ENCODE results near the gene AP5Z1. TPM values are rescaled to one million over a fixed set of nuclear protein-coding genes. Genes with fewer than 3 reads are reported as not detected.

Gene AP5Z1
- 20.0 TPM for polyA plus RNA-seq (ENCODE audit: insufficient read length)

DNA sequence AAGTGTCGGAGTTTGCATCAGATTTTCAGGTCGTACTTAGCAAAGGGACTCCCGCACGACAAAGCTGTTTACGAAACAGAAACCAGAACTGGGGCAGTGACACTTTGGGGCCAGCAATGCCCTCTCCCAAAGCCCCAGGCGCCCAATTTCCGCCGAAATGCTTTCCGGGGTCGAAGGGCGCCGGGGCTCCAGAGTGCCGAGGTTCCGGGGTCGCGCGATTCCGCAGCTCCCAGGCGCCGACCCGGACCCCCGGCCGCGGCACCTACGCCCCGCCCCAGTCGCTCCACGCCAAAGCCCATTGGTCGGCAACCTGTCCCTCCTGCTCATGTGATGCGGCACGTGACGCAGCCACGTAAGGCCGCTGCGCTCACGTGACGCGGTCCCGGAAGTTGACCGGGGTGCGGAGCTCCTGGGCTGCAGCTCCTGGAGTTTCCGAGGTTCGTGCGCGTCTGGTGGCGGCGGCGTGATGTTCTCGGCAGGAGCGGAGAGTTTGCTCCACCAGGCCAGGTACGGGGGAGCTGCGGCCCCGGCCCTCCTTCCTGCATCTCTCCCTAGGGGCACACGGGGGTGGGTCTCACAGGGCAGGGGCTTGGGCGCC lies at the start of gene AP5Z1:
Gene AP5Z1, plus strand, starts transcription at position 374 of the 598 bp plus-strand sequence. Its CDS starts 93 bp downstream, at position 467.
- DNase-seq = peak; percentile 97

- DNase-seq = peak; percentile 40
Observed at GRCh38 chr7:4725850-4726450, 49.5 kb upstream of the AP5Z1 start.

DNA sequence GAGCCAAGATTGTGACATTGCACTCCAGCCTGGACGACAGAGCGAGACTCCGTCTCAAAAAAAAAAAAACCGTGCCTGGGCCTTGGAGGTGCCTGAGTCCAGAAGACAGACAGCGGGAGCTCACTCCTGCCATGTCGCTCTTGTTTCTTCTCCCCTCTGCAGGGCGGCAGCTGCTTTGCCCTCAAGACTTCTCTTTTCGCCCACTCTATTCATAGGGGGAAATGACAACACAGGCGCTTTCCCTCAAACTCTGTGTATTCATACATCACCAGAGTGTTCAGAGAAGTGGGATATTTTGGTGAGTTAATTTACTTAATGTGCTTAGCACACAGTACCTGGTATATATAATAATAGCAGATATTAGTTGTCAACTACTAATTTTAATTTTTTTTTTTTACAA lies 48.9 kb upstream of the AP5Z1 start:
- no peak for DNase-seq

GRCh38 chr7:4727914-4728705 lies 47.3 kb upstream of the AP5Z1 start:
- no peak for DNase-seq

DNA sequence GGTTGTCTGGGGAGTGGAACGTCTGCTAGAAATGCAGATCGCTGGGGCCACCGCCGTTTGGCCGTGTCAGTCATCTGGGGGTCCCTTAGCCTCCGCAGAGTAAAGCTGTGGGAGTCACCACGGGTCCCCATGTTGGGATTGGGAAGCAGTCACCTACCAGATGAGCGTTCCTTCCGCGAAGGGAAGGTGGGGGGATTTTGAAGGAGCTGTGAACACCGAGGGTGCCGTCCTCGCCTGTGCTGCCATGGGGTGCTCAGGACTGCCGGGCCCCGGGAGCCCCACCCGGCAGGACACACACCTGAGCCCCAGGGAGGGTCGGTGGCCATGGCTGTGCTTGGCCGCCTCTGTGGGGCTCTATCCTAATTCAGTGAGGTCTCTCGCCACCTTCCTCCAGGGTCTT lies 46.2 kb upstream of the AP5Z1 start:
- DNase-seq = no peak

- DNase-seq = no peak
Observed at GRCh38 chr7:4730276-4730675, 45.1 kb upstream of the AP5Z1 start.

GRCh38 chr7:4730971-4731370 lies 44.5 kb upstream of the AP5Z1 start:
- DNase-seq = no peak

DNA sequence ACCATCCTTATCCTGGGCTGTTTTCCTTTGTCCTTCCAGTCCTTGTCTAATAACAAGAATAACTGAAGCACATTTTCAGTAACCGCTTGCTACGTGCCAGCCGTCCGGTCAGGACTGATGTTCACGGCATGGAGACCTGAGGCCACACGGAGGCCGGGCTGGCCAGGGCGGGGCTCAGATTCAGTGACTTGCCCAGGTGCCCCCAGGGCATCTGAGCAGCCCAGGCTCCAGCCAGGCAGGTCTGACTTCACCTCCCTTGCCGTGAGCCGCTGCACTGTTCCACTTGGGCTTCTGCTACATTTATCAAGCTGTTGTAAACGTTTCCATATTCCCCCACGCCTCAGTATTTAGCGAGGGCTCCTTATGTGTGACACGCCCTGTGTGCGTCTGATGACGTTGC lies 43.6 kb upstream of the AP5Z1 start:
- DNase-seq = no peak

DNA sequence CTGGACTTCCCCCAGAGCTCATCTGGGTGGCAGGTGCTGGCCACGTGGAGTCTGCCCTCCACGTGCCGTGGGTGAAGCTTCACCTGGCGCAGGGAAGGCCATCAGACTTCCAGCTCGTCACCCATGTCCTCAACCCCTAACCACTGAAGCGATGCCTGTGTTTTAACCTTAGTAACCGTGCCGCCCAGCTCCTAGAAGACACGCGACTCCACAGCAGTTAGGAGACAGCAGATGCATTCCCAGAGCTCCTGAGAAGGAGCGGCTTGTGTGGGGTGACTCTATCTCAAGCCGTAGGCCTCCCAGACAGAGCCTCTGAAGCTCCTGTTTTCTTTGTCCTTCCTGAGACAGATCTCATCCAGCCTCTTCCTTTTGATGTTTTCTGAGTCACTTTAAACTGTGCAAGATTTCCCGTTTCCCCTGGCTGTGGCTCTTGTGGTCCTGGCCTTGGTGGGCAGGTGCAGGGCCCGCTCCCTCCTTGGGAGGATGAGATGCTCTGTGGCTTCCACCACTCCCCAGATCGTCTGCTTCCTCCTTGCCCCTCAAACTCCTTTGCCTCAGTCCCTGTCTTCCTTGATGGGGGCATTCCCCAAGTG lies 41.4 kb upstream of the AP5Z1 start:
- DNase-seq = no peak

- no peak for DNase-seq
Observed at GRCh38 chr7:4734587-4735345, 40.7 kb upstream of the AP5Z1 start.

- no peak for DNase-seq
Observed at GRCh38 chr7:4737300-4737699, 38.1 kb upstream of the AP5Z1 start.

DNA sequence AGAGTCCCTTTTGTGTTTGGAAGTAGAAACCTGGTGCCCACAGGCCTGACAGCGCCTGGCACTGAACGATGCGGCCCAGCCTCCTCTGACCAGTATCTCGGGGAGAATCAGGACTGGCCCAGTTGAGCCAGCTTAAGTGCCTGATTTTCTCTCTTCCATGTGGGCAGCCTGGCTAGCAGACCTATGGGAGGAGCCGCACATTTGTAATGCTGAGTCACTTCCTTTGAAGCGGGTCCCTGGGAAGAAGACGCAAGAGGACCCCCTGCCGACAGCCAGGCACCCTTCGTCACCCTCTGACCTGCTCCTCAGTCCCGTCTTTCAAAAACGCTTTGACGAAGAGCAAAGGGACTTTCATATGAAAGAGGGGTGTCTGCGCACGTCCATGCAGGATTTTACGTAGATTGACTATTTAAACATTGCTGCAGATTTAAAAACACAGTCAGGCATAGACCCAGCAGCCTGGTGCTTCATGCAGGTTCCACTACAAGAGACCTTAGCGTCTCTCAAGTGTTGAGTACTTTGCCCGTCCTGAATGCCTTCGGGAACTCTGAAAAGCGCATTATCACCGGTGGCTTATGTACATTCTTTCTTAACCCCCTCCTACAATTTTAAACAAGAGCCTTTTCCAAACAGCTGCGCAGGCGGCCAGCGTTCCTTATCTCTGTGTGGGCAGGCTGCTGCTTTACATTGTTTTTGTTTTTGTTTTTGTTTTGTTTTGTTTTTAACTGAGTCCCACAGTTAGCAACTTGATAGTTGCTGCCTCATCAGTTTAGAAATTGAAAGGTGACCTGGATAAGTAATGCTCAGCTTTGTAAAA lies 36.5 kb upstream of the AP5Z1 start:
- DNase-seq = no peak

DNA sequence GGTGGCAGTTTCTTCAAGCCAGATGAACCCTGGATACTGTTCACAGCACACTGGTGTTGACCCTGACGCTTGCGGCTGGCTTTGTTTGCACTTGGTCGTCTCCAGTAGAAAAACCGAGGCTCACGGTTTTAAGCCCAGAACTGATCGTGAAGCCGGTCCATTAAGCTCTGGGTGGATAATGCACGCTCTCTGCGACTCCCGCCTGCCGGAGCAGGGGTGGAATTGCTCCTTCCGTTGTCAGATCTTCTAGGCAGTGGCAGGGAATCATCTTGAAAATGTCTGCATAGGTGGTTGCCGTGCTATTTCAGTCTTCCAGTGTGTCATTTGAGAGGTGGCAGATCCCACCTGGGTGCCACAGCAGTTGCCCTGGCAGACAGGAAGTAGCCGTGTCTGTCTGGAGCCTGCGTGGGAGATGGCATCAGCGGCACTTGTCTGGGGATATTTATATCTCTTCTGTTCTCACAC lies 35.9 kb upstream of the AP5Z1 start:
- no peak for DNase-seq

DNA sequence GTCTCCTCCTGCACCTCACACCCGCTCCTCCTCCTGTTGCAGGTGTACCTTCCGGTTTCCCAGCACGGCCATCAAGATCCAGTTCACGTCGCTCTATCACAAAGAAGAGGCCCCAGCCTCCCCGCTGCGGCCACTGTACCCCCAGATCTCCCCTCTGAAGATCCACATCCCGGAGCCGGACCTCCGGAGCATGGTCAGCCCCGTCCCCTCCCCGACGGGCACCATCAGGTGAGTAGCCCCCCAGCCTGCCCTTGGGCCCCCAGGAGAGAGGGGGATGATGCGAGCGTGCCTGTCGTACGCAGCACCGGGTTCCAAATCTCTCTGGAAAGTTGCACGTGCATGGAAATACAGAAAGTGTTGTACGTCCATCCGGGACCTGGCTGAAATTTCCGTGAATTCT lies 34.6 kb upstream of the AP5Z1 start:
- DNase-seq = no peak

DNA sequence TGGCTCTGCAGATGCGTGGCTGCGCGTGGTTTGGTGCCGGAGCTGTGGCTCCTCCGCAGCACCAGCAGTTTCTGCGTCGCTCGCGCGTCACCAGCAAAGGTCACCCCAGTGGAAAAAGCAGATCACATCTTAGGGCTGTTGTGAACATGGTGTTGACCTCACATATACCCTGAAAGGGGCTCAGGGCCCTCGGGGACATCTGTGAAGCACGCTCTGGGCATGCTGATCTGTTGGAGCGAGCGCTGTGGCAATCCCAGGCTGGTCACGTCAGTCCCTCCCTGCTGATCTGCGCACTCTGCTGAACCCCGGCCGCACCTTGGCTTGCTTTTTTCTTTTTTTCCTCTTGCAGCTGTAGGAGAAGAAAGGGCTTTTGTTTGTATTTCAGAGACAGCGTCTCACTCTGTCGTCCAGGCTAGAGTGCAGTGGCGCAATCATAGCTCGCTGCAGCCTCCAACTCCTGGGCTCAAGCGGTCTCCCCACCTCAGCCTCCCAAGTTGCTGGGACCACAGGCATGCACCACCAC lies 33.3 kb upstream of the AP5Z1 start:
- DNase-seq = no peak

DNA sequence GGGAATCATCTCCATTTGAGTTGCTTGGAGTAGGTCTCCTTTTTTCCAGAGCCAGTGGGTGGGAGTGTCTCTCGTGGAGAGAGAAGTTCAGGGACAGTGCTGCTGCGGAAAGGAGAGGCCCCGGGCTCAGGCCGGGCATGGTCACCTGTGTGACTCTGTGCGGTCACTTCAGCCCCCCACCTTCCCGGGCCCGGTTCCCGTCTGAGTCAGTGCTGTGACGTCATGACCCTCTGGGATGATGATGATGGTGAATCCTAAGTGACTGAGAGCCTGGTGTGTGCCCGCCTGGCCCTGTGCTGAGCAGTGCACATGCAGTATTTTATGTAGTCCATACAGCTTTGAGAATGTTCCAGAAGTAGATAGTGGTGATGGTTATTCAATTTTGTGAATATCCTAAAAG lies 32.6 kb upstream of the AP5Z1 start:
- no peak for DNase-seq

DNA sequence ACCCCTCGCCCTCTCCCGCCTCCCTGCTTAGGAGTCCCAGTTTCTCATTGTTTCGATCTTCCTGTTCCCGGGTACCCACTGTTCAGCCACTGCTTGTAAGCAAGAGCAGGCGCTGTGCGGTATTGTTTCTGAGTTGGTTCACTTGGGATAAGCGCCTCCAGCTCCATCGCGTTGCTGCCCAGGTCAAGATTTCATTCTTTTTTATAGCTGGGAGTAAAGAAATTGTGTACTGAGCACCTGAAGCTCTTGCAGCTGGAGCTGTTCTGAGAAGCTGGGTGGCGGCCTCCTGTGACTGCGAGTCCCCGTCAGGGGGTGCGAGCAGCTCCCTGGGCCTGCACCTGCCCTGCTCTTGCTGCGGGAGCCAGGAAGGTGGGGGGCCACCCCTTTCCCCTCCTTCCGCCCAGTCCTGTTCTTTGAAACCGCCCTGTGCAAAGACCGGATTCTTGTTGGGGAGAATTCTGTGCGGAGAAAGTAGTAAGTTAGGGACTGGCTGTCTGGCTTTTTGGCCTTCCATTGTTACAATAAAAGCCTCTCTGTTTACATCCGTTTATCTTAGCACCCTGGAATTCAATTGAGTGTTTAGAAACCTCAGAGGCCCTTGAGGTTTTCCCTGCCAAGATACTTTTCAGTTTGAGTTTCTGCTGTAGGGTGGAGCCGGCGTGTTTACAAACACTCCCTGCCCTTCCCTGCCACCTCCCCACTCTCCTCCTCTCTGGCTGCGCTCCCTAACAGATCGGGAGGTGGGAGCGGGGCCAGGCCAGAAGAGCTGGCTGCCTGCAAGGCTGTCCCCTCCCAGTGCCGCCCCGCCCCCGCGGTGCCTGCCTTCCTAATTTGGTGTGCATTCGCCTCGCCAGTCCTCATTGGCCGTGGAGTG lies 30.8 kb upstream of the AP5Z1 start:
- DNase-seq = peak; percentile 95

GRCh38 chr7:4745265-4745919 lies 30.0 kb upstream of the AP5Z1 start:
- no peak for DNase-seq

- no peak for DNase-seq
Observed at GRCh38 chr7:4745971-4746919, 29.2 kb upstream of the AP5Z1 start.
